Measurements from ENCODE around the gene LDHD.

The LDHD gene

GRCh38 chr16:75122609-75123008, 6.0 kb upstream of the LDHD start:
- no peaks in the 10 kb centered on the region for H3K4me1 ChIP-seq (ENCODE audit: insufficient read depth, low read length)
- peaks cover 19% of the 10 kb centered on the region for H3K9me3 ChIP-seq (ENCODE audit: insufficient read depth, low read length, severe bottlenecking)
- ATAC-seq (ENCODE audit: insufficient read depth, low read depth), result no peak
- no peak for DNase-seq
- H3K27ac ChIP-seq (ENCODE audit: low read length), result no peak overlapping the region
- H3K9ac ChIP-seq (ENCODE audit: low read depth, low read length), result no peak overlapping the region
- H3K27me3 ChIP-seq (ENCODE audit: insufficient read depth, low read length, poor library complexity), result no peaks in the 10 kb centered on the region
- H4K20me1 ChIP-seq (ENCODE audit: insufficient read depth, low read length), result no peaks in the 10 kb centered on the region
- H3K36me3 ChIP-seq (ENCODE audit: insufficient read depth, low read length), result 0 out of 2 replicates have a peak, but pooled peaks cover 3% of the 10 kb centered on the region
- H3K4me2 ChIP-seq (ENCODE audit: insufficient read depth, low read length), result no peak overlapping the region
- no peak overlapping the region for H2AFZ ChIP-seq (ENCODE audit: low read depth, low read length)
- H3K79me2 ChIP-seq (ENCODE audit: insufficient read depth, low read length), result no peaks in the 10 kb centered on the region
- no peak for TF ChIP-seq CTCF (IDR thresholded peaks at IDR 0.05; ENCODE audit: borderline replicate concordance, extremely low read depth, low read length, poor library complexity, severe bottlenecking)
- H3K4me3 ChIP-seq (ENCODE audit: low read depth in 1 of 2, low read length in 2 of 2), result no peak overlapping the region

- no peak for ATAC-seq (ENCODE audit: insufficient read depth, low read depth)
Measured at GRCh38 chr16:75121949-75122568, 5.5 kb upstream of the LDHD start.

GRCh38 chr16:75120253-75120652, 3.7 kb upstream of the LDHD start:
- H3K4me3 ChIP-seq (ENCODE audit: low read depth in 1 of 2, low read length in 2 of 2), result no peak overlapping the region
- H4K20me1 ChIP-seq (ENCODE audit: insufficient read depth, low read length), result no peaks in the 10 kb centered on the region
- ATAC-seq (ENCODE audit: insufficient read depth, low read depth) (no peak), DNase-seq (no peak)
- peaks cover 12% of the 10 kb centered on the region for H3K9me3 ChIP-seq (ENCODE audit: insufficient read depth, low read length, severe bottlenecking)
- H3K27me3 ChIP-seq (ENCODE audit: insufficient read depth, low read length, poor library complexity), result no peaks in the 10 kb centered on the region
- TF ChIP-seq CTCF (IDR thresholded peaks at IDR 0.05; ENCODE audit: borderline replicate concordance, extremely low read depth, low read length, poor library complexity, severe bottlenecking) (no peak), EZH2 (IDR thresholded peaks at IDR 0.05; ENCODE audit: borderline replicate concordance, low read depth, low read length, severe bottlenecking) (no peak)
- no peak overlapping the region for H2AFZ ChIP-seq (ENCODE audit: low read depth, low read length)
- H3K27ac ChIP-seq (ENCODE audit: low read length), result no peak overlapping the region
- no peaks in the 10 kb centered on the region for H3K79me2 ChIP-seq (ENCODE audit: insufficient read depth, low read length)
- no peak overlapping the region for H3K4me2 ChIP-seq (ENCODE audit: insufficient read depth, low read length)
- no peak overlapping the region for H3K9ac ChIP-seq (ENCODE audit: low read depth, low read length)
- H3K4me1 ChIP-seq (ENCODE audit: insufficient read depth, low read length), result no peaks in the 10 kb centered on the region
- H3K36me3 ChIP-seq (ENCODE audit: insufficient read depth, low read length), result 0 out of 2 replicates have a peak, but pooled peaks cover 3% of the 10 kb centered on the region

More at GRCh38 chr16:75121949-75122568, 5.5 kb upstream of the LDHD start:
- Histone ChIP-seq H3K4me1 (ENCODE audit: insufficient read depth, low read length) (no peaks in the 10 kb centered on the region), H3K4me3 (ENCODE audit: low read depth in 1 of 2, low read length in 2 of 2) (no peak overlapping the region), H3K79me2 (ENCODE audit: insufficient read depth, low read length) (no peaks in the 10 kb centered on the region), H3K4me2 (ENCODE audit: insufficient read depth, low read length) (no peak overlapping the region), H3K27me3 (ENCODE audit: insufficient read depth, low read length, poor library complexity) (no peaks in the 10 kb centered on the region), H2AFZ (ENCODE audit: low read depth, low read length) (no peak overlapping the region), H3K9ac (ENCODE audit: low read depth, low read length) (no peak overlapping the region), H3K9me3 (ENCODE audit: insufficient read depth, low read length, severe bottlenecking) (peaks cover 14% of the 10 kb centered on the region), H3K27ac (ENCODE audit: low read length) (no peak overlapping the region), H3K36me3 (ENCODE audit: insufficient read depth, low read length) (0 out of 2 replicates have a peak, but pooled peaks cover 3% of the 10 kb centered on the region), H4K20me1 (ENCODE audit: insufficient read depth, low read length) (no peaks in the 10 kb centered on the region)
- DNase-seq, result no peak
- TF ChIP-seq CTCF (IDR thresholded peaks at IDR 0.05; ENCODE audit: borderline replicate concordance, extremely low read depth, low read length, poor library complexity, severe bottlenecking), result no peak
